Activated T-helper 9 cell treated with anti-CD3 and anti-CD28 coated beads, Interleukin-2, amount 50 U/mL, for 16 hours (primary cell): ENCODE measurements around the gene MAP4.
"Not testable (repeated sequence)": the region's sequence is repeated elsewhere in the genome, so short reads cannot be mapped to it uniquely, and the experiment has no call there.

Source experiments
- DNase-seq: peaks from one replicate; pipeline ENCODE4 v3.0.0-alpha.2; 2020; ENCODE audit warnings: low read depth

The MAP4 gene

DNA sequence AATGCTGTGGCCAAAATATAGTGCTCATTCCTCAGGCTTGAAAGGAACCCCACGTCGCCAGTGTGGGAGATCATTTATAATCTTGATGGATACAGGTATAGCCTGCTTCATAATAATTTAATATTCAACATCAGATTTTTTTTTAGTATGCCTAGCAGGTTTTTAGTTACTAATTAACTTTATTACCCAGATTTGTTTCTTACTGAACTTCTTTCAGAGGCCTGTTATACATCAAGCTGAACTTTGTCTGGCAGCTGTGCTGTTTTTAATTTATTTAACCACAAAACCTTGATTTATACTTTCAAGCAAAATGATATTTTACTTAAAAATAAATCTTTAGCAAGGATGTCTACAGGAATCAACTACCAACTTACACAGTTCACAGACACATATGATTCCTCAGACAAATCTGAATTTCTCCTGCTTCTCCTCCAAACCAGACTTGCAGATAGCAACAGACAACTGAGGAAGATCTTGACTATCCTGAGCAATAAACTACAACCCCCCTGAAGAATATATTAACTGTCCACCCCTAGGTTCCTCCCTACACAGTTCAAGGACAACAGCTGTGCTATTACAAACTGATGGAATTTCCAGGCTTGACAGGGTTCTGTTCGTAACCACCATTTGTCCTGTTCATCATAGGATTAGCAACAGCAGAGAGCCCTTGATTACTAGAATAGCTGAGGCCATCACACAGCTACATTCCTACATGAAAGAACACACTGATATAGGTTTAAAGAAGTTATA, 610 bp downstream of the MAP4 start:
- no peak for DNase-seq

DNA sequence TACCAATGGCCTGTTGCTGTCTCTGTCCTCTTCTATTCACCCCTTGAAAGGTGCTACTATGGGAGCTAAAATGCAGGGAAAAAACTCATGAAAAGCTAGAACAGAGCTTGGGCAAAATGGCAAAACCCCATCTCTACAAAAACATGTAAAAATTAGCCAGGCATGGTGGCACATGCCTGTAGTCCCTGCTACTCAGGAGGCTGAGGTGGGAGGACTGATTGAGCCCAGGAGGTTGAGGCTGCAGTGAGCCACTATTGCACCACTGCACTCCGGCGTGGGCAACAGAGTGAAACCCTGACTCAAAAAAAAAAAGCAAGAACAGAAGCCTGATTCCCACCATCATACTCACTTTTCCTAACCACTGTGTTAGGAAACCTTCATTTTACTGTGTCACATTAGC, 1.9 kb downstream of the MAP4 start:
- no peak for DNase-seq

DNA sequence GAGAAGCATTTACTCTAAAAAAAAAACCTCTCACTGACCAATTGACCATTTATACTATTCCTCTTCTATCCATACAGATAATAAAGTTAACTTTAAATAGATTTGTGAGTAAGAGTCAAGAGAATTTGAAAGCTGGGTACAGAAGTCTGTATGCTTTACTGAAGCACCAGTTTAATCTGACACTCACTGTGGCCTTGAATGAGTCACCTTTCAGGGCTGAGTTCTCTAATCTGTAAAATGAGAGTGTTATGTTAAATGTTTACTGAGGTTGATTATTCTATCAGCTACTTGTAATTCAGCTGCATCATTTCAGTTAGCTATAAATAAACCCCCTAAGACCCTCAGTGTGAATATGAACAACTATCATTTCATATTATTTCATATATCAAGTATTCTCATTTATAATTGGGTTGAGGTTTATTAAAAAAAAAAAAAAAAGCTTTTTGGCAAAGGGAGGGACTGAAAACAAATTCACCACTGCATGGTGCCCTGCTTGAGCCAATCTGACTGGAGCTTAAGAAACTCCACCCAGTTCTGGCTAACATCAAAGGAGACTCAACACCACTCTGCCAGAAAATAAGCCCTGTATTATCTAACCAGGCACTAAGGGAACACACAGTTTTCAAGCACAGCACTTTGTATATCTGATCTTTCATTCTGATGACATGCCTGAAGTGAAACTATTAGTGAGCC, 2.8 kb downstream of the MAP4 start:
- DNase-seq, result no peak

DNA sequence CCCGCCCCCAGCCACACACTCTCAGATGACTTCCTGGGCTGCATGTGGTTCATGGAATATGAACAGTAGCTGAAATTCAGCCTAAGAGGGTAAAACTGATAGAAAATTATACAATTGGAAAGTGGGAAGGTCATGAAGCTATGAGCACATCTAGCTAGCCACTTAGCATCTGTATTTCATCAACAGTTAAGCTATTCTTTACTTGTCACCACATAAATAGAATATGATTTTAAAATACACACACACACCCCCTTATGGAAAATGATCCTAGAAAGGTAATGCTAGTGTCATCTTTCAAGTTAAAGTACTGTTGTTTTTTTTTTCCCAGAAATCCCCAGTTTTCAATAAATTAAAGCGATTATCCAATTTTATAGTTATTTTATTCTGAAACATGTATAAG, 3.6 kb downstream of the MAP4 start:
- no peak for DNase-seq

DNA sequence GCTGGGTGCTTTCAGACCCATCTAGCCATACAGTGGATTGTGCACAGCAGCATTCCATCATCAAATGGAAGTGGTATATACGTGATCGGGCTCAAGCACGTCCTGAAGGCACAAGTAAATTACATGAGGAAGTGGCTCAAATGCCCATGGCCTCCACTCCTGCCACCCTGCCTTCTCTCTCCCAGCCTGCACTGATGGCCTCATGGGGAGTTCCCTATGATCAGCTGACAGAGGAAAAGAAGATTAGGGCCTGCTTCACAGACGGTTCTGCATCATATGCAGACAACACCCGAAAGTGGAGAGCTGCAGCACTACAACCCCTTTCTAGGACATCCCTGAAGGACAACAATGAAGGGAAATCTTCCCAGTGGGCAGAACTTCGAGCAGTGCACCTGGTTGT, 8.2 kb downstream of the MAP4 start:
- not testable (repeated sequence) for DNase-seq

DNA sequence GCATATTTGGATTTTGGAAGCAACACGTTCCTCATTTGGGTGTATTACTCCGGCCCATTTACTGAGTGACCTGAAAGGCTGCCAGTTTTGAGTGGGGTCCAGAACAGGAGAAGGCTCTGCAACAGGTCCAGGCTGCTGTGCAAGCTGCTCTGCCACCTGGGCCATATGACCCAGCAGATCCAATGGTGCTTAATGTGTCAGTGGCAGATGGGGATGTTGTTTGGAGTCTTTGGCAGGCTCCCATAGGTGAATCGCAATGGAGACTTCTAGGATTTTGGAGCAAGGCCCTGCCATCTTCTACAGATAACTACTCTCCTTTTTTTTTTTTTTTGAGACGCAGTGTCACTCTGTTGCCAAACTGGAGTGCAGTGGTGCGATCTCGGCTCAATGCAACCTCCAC, 8.9 kb downstream of the MAP4 start:
- not testable (repeated sequence) for DNase-seq

DNA sequence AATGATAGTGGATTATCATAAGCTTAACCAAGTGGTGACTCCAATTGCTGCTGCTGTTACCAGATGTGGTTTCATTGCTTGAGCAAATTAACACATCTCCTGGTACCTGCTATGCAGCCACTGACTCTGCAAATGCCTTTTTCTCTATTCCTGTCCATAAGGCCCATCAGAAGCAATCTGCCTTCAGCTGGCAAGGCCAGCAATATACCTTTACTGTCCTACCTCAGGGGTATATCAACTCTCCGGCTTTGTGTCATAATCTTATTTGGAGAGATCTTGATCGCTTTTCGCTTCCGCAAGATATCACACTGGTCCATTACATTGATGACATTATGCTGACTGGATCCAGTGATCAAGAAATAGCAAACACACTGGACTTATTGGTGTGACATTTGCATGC, 9.4 kb downstream of the MAP4 start:
- DNase-seq, result not testable (repeated sequence)

DNA sequence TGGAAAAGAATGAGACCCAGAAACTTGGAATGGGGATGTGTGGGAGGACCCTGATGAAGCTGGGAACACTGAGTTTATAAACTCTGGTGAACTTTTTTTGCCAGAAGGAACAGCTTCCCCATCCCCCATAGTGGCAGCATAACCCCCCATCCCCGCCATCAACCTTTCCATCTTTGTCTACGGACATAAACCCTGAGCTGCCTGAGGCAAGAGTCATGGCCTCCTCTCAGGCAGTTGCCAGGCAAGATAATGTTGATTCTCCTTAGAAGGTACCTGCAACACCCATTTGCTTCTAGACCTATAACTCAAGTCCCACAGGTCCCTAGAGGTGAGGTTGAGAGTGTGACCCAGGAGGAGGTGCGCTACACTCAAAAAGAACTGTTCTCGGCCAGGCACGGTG, 11.5 kb downstream of the MAP4 start:
- no peak for DNase-seq

DNA sequence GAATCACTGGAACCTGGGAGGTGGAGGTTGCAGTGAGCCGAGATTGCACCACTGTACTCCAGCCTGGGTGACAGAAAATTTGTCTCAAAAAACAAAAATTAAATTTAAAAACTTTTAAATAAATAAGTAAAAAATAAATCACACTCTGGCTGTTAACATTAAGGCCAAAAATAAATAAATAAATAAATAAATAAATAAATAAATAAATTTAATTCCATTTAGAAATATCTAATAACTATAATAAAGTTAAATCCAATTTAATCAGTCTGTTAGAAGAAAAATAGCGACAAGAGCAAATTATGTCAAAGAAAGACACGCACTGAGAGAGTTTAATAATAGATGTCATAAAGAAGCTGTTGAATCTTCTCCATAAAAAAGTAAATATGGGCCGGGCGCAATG, 13.4 kb downstream of the MAP4 start:
- DNase-seq, result no peak

DNA sequence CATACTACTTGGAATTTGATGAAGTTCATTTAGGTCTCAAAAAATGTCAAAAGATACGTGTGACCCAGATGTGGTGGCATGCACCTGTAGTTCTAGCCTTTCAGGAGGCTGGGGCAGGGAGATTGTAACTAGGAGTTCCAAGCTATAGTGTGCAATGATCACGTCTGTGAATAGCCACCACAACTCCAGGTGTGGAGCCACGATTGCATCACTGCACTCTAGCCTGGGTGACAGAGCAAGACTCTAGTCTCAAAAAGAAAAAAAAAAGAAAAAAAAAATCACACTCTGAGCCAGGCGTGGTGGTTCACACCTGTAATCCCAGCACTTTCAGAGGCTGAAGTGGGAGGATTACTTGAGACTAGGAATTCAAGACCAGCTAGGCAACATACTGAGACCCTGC, 14.2 kb downstream of the MAP4 start:
- no peak for DNase-seq

DNA sequence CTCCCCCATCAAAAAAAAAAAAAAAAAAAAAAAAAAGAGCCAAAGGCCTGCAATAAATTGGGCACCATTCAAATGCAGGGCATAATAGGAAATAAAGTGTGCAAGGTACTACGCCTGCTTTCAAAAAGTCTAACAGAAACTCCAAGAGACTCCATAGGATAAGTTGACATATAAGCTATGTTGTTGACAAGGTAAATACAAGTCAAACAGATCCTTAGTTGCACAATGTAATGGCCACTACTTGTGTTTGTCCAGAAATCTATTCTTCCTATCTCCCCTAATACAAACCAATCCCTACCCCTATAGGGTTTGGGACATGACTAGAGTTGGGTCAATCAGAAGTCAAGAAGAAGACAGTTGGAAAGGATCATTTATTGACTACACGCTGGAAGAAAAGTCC, 16.0 kb downstream of the MAP4 start:
- DNase-seq, result no peak

DNA sequence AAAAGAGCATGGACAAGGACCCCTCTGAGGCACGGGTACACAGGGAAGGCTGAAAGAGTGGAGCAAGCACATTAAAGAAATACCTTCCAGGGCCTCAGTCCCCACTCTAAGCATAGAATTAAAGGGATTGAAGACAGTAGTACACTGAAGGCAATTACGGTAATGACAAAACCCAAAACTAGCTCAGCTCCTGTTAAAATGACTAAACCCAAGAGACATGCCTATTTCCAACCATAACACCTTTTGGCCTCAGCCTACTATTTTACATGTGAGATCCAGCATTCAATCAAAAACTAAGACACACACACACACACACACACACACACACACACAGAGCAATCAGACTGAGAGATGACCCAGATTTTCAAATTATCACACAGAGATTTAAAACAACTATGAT, 19.8 kb downstream of the MAP4 start:
- no peak for DNase-seq

DNA sequence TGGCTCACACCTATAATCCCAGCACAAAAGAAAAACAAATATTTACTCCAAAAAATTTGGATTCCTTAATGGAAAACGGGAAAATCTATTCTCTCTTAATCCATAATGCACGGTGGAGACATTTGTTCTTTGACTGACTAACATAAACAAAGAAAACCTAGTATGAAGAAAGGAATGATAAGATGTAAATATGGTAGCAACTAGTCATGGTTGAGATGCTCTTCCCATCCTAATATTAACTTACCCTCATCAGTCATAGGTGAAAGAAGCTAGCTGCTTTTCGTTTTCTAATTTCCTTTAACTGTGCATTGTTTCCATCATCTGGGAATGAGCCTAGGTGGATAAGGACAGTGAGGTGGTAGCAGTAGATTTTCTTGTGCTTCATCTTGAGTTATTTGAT, 22.0 kb downstream of the MAP4 start:
- DNase-seq, result no peak

DNA sequence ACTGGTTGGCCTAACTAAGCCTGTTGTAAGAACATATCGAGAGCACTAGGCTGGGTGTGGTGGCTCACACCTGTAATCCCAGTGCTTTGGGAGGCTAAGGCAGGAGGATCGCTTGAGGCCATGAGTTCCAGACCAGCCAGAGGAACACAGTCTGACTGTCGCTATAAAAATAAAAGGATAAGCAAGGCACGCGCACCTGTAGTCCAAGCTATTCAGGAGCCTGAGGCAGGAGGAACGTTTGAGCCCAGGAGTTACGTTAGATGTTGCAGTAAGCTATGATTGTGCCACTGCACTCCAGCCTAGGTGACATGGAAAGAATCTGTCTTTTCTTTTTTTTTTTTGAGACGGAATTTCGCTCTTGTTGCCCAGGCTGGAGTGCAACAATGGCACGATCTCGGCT, 24.9 kb downstream of the MAP4 start:
- DNase-seq, result no peak

DNA sequence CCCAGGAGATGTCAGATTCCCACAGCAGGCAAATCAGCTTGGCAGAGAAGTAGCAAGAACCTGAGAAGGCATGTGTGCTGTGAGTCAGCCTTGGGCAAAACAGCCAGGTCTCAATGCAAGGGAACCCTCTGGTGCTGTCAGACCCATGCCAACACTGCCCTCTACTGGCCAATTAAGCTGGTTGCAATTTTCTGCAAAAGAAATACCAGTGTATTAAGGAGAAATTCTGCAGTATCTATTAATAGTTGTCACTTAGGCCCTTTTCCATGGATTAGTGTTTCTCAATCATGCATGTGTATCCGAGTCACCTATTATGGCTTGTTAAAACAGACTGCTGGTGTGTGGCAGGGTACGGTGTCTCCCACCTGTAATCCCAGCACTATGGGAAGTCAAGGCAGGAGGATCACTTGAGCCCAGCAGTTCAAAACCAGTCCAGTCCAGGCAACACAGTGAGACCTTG, 26.2 kb downstream of the MAP4 start:
- peak; percentile 43 for DNase-seq

DNA sequence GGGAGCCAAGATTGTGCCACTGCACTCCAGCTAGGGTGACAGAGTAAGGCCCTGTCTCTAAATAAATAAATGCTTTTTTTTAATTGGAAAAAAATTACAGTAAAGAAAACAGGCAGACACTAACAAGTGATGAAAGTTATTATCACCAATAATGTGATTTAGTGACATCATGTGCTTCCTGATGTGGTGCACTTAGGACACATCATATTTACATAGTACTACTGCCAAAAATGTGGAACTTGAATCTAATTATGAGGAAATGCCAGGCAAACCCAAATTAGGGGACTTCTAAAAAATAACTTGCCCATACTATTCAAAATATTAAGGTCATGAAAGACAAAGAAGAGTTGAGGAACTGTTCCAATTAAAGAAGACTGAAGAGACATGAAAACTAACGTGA, 30.8 kb downstream of the MAP4 start:
- no peak for DNase-seq

DNA sequence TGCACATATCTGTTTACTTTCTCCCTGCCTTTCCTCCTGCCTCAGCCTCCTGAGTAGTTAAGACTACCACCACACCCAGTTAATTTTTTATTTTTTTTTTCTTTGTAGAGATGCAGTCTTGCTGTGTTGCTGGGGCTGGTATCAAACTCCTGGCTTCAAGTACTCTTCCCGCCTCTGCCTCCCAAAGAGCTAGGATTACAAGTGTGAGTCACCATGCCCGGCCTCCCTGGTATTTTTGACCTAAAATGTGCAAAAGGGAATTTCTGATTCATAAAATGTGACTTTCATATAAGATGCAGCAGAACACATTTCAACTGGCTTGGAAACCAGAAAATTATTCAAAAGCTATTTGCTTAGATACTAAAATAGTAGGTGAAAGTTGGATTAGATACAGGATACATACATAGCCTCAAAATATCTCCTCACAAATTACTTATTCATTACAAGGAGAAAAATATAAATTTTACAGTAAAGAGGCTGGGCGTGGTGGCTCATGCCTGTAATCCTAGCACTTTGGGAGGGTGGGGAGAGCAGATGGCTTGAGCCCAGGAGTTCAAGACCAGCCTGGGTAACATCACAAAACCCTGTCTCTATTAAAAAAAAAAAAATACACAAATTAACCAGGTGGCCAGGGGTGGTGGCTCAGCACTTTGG, 32.0 kb downstream of the MAP4 start:
- no peak for DNase-seq

DNA sequence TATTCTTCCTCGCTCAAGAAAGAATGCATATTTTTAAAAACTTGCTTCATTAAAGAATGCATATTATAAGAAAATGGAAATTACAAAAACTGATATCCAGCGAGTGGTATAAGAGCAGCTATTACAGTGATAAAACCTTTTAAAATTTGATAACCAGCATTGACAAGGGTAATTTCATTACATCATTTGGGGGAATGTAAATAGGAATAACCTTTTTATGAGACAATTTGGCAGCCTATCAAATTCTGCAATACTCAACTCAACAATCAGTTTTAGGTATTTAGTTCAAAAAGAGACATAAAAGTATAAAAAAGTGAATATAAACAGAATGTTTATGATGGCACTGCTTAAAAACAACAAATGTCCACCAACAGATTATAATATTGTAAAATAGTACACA, 35.4 kb downstream of the MAP4 start:
- DNase-seq, result no peak

DNA sequence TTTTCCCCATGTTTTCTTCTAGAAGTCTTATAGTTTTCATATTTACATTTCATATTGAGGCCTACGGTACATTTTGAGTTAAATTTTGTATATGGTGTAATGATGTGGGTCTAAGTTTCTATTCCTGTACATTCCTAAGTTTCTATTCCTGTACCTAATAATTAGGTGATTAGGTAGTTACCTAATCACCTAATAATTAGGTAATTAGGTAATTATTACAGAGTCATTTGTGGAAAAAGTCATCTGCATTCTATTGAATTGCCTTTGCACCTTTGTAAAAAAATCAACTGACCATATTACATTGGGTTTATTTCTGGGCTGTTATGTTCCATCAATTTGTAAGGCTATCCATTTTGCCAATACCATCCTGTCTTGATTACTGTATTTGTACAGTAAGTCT, 37.1 kb downstream of the MAP4 start:
- no peak for DNase-seq

DNA sequence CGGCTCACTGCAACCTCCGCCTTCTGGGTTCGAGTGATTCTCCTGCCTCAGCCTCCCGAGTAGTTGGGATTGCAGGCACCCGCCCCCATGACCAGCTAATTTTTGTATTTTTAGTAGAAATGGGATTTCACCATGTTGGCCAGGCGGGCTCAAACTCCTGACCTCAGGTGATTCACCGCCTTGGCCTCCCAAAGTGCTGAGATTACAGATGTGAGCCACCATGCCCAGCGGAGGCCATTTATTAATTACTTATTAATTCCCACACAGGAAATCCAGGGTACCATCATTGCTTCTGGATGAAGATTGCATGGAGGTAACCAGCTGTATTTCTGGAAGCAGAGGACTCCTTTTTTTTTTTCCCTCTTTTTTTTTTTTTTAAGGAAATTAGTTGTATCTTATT, 37.8 kb downstream of the MAP4 start:
- DNase-seq, result no peak

DNA sequence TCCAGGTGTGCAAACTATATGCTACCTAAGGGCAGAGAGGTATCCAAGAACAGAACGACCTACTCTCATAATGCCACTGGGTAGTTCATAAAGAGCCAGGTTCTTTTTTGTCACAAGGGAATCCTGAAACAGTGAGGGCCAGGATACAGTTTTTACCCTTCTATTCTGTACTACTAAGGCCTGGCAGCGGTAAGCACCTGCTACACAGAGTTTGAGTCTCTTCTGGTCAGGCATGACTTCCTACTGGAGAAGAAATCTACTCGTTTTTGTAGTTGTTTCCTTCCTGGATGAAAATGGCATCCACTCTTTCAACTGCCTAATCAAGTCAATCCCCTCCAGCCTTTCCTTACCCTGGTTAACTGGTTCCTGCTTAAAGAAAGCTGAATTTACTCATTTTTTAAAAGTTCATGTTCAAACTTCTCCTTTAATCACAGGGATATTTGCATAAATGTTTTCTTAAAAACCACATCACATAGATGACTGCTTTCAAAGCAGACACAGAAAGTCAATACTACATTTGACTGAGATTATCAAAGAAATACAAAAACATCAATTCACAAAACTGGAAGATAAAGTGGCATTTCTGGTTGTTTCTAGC, 40.0 kb downstream of the MAP4 start:
- no peak for DNase-seq

DNA sequence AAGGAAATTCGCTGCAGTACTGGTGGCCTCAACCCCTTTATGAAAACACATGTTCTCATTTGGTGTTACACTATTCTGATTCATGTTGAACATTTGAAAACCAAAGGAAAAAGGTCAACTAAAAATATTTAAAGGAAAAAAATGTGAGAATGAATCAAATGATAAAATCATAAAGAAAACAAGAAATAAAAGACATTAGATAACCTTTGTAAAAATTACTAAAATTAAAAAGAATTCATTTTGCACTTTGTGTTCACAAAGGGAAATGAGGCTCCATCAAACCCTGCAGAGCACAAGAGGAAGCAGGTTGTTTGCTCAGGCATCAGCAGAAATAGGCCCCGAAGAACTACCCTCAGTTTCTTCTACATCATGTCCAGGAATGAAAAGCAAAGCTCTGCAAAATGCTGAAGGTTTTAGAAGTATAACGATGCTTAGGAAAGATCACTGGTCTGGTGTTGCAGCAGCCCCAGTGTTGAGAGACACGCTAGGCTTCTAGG, 41.2 kb downstream of the MAP4 start:
- no peak for DNase-seq

DNA sequence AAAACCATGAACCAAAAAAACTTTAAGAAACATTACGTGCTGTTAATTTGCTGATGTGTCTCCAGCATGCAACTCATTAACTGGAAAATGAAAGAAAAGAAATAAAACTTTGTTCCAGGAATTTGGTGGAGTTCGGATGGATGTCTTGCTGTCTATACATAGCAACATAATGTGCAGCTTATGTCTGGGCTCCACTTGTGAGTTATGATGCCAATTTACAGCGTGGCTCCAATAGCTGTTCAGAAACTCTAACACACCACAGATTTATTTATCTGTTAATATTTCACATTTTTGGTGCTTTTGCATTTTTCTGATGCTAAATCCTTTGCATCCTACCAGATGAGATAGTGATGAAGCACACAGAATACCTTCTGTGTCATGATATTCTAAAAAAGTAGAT, 45.1 kb downstream of the MAP4 start:
- DNase-seq, result no peak
